Hematopoietic multipotent progenitor cell treated with erythropoietin and hydrocortisone succinate and interleukin-3 and kit ligand, for 6 days (in vitro differentiated cells): ENCODE results near the gene FSCN2.

Experiments
- DNase-seq: peaks from one replicate; pipeline ENCODE4 v3.0.0-alpha.2; 2015

The FSCN2 gene

GRCh38 chr17:81513753-81514488, 14.3 kb upstream of the FSCN2 start:
- peak; percentile 61 for DNase-seq

GRCh38 chr17:81514489-81514738, 13.8 kb upstream of the FSCN2 start:
- no peak for DNase-seq

- no peak for DNase-seq
These were observed 13.2 kb upstream of the FSCN2 start for GRCh38 chr17:81514739-81515529.

- no peak for DNase-seq
These were observed 12.6 kb upstream of the FSCN2 start for GRCh38 chr17:81515530-81516041.

- DNase-seq, result no peak
These were observed 11.7 kb upstream of the FSCN2 start for GRCh38 chr17:81516439-81516838.

GRCh38 chr17:81517009-81517338, 11.2 kb upstream of the FSCN2 start:
- DNase-seq, result no peak

- no peak for DNase-seq
These were observed 10.7 kb upstream of the FSCN2 start for GRCh38 chr17:81517339-81518112.

GRCh38 chr17:81518113-81518784, 9.9 kb upstream of the FSCN2 start:
- DNase-seq, result no peak

- no peak for DNase-seq
These were observed 9.3 kb upstream of the FSCN2 start for GRCh38 chr17:81518785-81519283.

GRCh38 chr17:81519284-81520020, 8.7 kb upstream of the FSCN2 start:
- no peak for DNase-seq

- DNase-seq, result no peak
These were observed 7.9 kb upstream of the FSCN2 start for GRCh38 chr17:81520021-81520901.

- DNase-seq, result peak; percentile 71
These were observed 5.4 kb upstream of the FSCN2 start for GRCh38 chr17:81522491-81523401.

GRCh38 chr17:81523402-81524038, 4.7 kb upstream of the FSCN2 start:
- DNase-seq, result no peak

- no peak for DNase-seq
These were observed 3.9 kb upstream of the FSCN2 start for GRCh38 chr17:81524039-81524864.

GRCh38 chr17:81524865-81525159, 3.4 kb upstream of the FSCN2 start:
- DNase-seq, result no peak

- DNase-seq, result no peak
These were observed 1.3 kb upstream of the FSCN2 start for GRCh38 chr17:81526662-81527571.

GRCh38 chr17:81528384-81528650, 140 bp downstream of the FSCN2 start:
- no peak for DNase-seq
